Uterus (tissue), 4 donors: ENCODE results near the gene TBX21. TPM values are rescaled to one million over a fixed set of nuclear protein-coding genes. Genes with fewer than 3 reads are reported as not detected.

ENCODE experiments used
- DNase-seq, 2 donors: peaks; one replicate each; pipeline ENCODE4 v3.0.0-alpha.2; 2019 to 2020
- H3K27ac ChIP-seq, 2 donors: fragments of 200-600 bp; sonication (generic); 1 replicate in 1 of 2; 2 replicates in 1 of 2; pipeline ENCODE4 v1.5.1; 2016 to 2018
- H3K27me3 ChIP-seq, 2 donors: fragments of 200-600 bp; sonication (generic); one replicate each; pipeline ENCODE4 v1.5.1; 2018 to 2019; ENCODE audit warnings: control low read depth in 1 of 2
- H3K36me3 ChIP-seq, 2 donors: fragments of 200-600 bp; sonication (generic); one replicate each; pipeline ENCODE4 v1.5.1; 2019; ENCODE audit warnings: control low read depth in 1 of 2
- H3K4me1 ChIP-seq, 2 donors: fragments of 200-600 bp; sonication (generic); one replicate each; pipeline ENCODE4 v1.5.1; 2018 to 2019; ENCODE audit warnings: control low read depth in 1 of 2
- H3K4me3 ChIP-seq, 2 donors: fragments of 200-600 bp; sonication (generic); 1 replicate in 1 of 2; 2 replicates in 1 of 2; pipeline ENCODE4 v1.5.1; 2018 to 2019; ENCODE audit warnings: mild to moderate bottlenecking in 1 of 2
- H3K9me3 ChIP-seq, 2 donors: fragments of 200-600 bp; sonication (generic); one replicate each; pipeline ENCODE4 v1.5.1; 2019; ENCODE audit warnings: control low read depth in 1 of 2
- CTCF ChIP-seq, 4 experiments: fragments of 200-600 bp in 2 of 4; fragments of 450-650 bp in 2 of 4; sonication (generic) in 2 of 4; IDR thresholded peaks; one replicate each; pipeline ENCODE4 v1.5.1; 2016 to 2019; ENCODE audit warnings: antibody characterized with exemption in 4 of 4, mild to moderate bottlenecking in 2 of 4, moderate library complexity in 1 of 4
- POLR2A ChIP-seq, 2 donors: fragments of 450-650 bp; IDR thresholded peaks; one replicate each; pipeline ENCODE4 v1.6.1; 2016; ENCODE audit warnings: antibody characterized with exemption in 2 of 2, mild to moderate bottlenecking in 1 of 2, moderate library complexity in 1 of 2
- intact Hi-C: fragments of 100-400 bp; cut with DNase I; formaldehyde crosslinking; loops from one replicate; pipeline ENCODE4 v1.15.1; 2023; ENCODE audit warnings: low total_unique reads
- total RNA-seq, 4 donors: library from RNA; depleted of rRNA in 3 of 4; stranded (reverse); fragments of >200 nt in 3 of 4; gene quantifications; one replicate each; pipeline versions ENCODE4 v1.1.0 to v1.2.4, GENCODE V29; 2014 to 2023
- donor health status: DM: yes; HTN: yes; CAD: no.

TBX21 gene
- total RNA-seq, 4 donors from 2014 or later, result 0.49 to 0.51 TPM; not detected in 2

- H3K4me3 ChIP-seq, result no peak overlapping the region
- H3K9me3 ChIP-seq, result no peaks in the 10 kb centered on the region
- H3K27me3 ChIP-seq, result no peaks in the 10 kb centered on the region
- H3K27ac ChIP-seq, result no peak overlapping the region
- intact Hi-C loops, result no loop called here
- H3K4me1 ChIP-seq, result no peaks in the 10 kb centered on the region
- no peak for TF ChIP-seq POLR2A (IDR thresholded peaks at IDR 0.05)
- TF ChIP-seq CTCF (IDR thresholded peaks at IDR 0.05), result no peak
- DNase-seq, result no peak
- H3K36me3 ChIP-seq, result no peaks in the 10 kb centered on the region
Measured at GRCh38 chr17:47700471-47701449, 32.3 kb upstream of the TBX21 start.

GRCh38 chr17:47701608-47702007 is 31.4 kb upstream of the TBX21 start:
- no peaks in the 10 kb centered on the region for H3K4me1 ChIP-seq
- TF ChIP-seq POLR2A (IDR thresholded peaks at IDR 0.05) (no peak), CTCF (IDR thresholded peaks at IDR 0.05) (no peak)
- H3K27me3 ChIP-seq, result no peaks in the 10 kb centered on the region
- intact Hi-C loops, result no loop called here
- H3K27ac ChIP-seq, result no peak overlapping the region
- no peak overlapping the region for H3K4me3 ChIP-seq
- DNase-seq, result no peak
- H3K36me3 ChIP-seq, result no peaks in the 10 kb centered on the region
- no peaks in the 10 kb centered on the region for H3K9me3 ChIP-seq

- H3K9me3 ChIP-seq, result no peaks in the 10 kb centered on the region
- DNase-seq, result no peak
- H3K4me3 ChIP-seq, result no peak overlapping the region
- H3K4me1 ChIP-seq, result no peaks in the 10 kb centered on the region
- TF ChIP-seq CTCF (IDR thresholded peaks at IDR 0.05) (no peak), POLR2A (IDR thresholded peaks at IDR 0.05) (no peak)
- H3K27me3 ChIP-seq, result no peaks in the 10 kb centered on the region
- no peak overlapping the region for H3K27ac ChIP-seq
- intact Hi-C loops, result no loop called here
- no peaks in the 10 kb centered on the region for H3K36me3 ChIP-seq
Measured at GRCh38 chr17:47702391-47702995, 30.5 kb upstream of the TBX21 start.

GRCh38 chr17:47703191-47703591 is 29.8 kb upstream of the TBX21 start:
- H3K4me1 ChIP-seq, result no peaks in the 10 kb centered on the region

More at GRCh38 chr17:47703191-47703591, 29.8 kb upstream of the TBX21 start:
- TF ChIP-seq CTCF (IDR thresholded peaks at IDR 0.05), result no peak
- no peak for TF ChIP-seq POLR2A (IDR thresholded peaks at IDR 0.05)
- Histone ChIP-seq H3K4me3 (no peak overlapping the region), H3K27ac (no peak overlapping the region), H3K36me3 (no peaks in the 10 kb centered on the region), H3K27me3 (no peaks in the 10 kb centered on the region), H3K9me3 (no peaks in the 10 kb centered on the region)
- DNase-seq, result no peak
- intact Hi-C loops, result no loop called here
